Activated CD8-positive, alpha-beta memory T cell treated with anti-CD3 and anti-CD28 coated beads for 24 hours (primary cell): Measurements from ENCODE around the gene DLGAP3.
"Not testable (repeated sequence)": the region's sequence is repeated elsewhere in the genome, so short reads cannot be mapped to it uniquely, and the experiment has no call there.

Experiments
- DNase-seq: peaks from one replicate; pipeline ENCODE4 v3.0.0-alpha.2; 2020

DLGAP3 gene, protein sequence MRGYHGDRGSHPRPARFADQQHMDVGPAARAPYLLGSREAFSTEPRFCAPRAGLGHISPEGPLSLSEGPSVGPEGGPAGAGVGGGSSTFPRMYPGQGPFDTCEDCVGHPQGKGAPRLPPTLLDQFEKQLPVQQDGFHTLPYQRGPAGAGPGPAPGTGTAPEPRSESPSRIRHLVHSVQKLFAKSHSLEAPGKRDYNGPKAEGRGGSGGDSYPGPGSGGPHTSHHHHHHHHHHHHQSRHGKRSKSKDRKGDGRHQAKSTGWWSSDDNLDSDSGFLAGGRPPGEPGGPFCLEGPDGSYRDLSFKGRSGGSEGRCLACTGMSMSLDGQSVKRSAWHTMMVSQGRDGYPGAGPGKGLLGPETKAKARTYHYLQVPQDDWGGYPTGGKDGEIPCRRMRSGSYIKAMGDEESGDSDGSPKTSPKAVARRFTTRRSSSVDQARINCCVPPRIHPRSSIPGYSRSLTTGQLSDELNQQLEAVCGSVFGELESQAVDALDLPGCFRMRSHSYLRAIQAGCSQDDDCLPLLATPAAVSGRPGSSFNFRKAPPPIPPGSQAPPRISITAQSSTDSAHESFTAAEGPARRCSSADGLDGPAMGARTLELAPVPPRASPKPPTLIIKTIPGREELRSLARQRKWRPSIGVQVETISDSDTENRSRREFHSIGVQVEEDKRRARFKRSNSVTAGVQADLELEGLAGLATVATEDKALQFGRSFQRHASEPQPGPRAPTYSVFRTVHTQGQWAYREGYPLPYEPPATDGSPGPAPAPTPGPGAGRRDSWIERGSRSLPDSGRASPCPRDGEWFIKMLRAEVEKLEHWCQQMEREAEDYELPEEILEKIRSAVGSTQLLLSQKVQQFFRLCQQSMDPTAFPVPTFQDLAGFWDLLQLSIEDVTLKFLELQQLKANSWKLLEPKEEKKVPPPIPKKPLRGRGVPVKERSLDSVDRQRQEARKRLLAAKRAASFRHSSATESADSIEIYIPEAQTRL

GRCh38 chr1:34929497-34929852 lies at the start of gene DLGAP3:
TSS of gene DLGAP3 (minus strand) at chr1:34929650. CDS start at chr1:34905383, 24,267 bp downstream.
- DNase-seq = no peak

DNA sequence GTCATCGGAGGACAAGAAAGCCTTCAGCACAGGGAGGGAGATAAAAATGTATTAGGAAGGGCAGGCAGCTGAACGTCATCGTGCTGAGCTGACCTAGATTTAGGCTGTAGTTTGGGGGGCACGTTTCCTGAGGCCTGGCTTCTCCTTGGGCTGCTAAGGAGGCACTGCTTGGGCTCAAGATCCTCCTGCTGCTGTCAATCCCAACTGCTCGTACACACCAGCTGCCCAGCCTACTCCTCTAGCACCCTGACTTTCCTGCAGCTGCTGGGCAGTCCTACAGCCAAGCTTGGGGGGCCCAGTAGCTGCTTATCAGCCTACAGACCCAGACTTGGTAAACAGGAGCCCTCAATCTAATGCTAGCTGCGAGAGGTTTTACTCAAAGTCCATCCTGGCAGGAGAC lies 49.5 kb upstream of the DLGAP3 start:
- DNase-seq = no peak

DNA sequence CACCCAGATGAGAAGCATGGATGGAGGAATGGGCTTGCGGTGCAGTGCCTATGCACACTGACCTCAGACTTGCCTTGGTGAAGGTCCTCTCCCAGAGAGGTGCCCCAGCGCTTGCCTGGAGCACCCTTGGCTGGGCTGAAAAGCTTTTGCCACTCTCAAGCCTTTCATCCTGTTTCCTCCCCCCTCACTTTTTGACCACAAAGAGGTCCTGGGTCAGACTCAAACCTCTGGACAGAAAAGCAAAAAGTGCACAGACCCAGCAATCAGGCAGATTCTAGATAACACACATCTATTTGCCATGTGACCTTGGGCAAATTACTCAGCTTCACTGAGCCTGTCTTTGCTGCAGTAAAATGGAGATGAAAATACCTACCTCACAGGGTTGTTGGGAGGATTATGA lies 48.4 kb upstream of the DLGAP3 start:
- no peak for DNase-seq

GRCh38 chr1:34977210-34977471 lies 47.7 kb upstream of the DLGAP3 start:
- DNase-seq = no peak

DNA sequence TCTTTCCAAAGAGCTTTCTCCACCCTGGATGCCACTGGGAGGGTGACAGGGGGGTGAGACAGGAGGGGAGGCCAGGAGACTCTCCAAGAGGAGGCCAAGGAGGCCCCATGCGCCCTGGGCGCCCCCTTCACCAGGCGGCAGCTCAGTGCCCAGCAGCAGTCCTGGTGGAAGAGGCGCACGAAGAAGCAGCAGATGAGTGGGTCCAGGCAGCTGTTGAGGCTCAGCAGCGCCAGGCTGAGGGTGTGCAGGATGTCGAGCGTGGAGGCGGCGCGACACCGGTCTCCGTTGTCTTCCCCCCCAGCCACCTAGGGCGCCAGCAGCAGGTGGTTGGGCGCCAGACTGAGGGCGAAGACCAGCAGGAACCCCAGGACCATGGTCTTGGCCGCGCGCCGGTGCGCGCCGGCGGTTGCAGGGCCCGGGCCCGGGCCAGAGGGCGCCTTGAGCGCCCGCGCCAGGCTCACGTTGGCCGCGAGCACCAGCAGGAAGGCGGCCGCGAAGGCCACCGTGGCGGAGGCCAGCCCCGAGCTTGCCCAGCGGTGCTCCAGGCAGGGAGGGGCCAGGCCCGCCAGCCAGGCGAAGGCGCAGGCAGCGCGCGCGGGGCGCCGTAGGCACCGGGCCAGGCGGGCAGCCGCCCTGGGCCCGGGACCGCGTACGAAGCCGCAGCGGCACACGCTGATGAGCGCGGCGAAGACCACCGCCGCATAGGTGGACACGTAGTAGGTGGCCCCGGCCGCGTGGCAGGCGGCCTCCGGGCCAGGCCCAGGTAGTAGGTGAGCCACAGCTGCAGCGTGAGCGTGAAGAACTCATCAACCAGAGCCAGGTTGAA lies 47.1 kb upstream of the DLGAP3 start:
- no peak for DNase-seq

GRCh38 chr1:34975771-34976170 lies 46.3 kb upstream of the DLGAP3 start:
- no peak for DNase-seq

- no peak for DNase-seq
Measured at GRCh38 chr1:34975338-34975737, 45.9 kb upstream of the DLGAP3 start.

- no peak for DNase-seq
Measured at GRCh38 chr1:34974626-34975025, 45.2 kb upstream of the DLGAP3 start.

- DNase-seq = no peak
Measured at GRCh38 chr1:34973326-34973725, 43.9 kb upstream of the DLGAP3 start.

DNA sequence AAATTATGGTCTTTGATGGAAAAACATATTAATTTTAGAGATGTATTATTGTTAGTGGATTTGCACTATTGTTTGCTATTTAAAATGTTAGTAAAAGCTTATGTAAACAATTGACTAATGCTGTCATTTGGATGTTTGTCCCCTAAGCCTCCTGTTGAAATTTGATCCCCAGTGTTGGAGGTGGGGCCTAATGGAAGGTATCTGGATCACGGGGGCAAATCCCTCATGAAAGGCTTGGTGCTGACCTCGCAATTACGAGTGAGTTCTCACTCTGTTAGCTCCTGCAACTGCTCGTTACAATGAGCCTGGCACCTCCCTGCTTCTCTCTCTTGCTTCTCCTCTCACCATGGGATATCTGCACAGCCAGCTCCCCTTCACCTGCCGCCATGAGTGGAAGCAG lies 41.4 kb upstream of the DLGAP3 start:
- DNase-seq = no peak

DNA sequence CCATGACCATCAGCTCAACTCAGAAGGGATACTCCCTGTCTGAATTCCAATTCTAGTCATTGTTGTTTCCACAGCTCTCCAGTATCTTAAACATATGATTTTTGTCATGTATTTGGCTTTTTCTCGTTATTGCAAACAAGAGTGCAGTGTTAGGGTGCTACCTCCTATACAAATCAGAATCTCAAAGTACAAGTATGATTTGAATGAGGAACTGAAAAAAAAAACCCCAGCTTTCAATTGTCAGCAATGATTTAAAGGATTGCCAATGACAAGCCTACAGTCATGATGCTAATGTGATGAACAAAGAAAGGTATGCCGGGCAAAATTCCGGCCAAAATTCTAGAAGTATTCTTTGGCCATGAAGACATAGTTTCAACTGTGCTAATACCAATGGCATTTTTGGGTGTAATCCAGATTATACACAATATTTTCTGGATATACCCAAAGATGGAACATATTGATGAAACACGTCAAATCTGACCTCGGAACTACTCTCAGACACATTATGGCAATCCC lies 40.8 kb upstream of the DLGAP3 start:
- no peak for DNase-seq

GRCh38 chr1:34968297-34968696 lies 38.8 kb upstream of the DLGAP3 start:
- DNase-seq = not testable (repeated sequence)

- not testable (repeated sequence) for DNase-seq
Measured at GRCh38 chr1:34967672-34968071, 38.2 kb upstream of the DLGAP3 start.

DNA sequence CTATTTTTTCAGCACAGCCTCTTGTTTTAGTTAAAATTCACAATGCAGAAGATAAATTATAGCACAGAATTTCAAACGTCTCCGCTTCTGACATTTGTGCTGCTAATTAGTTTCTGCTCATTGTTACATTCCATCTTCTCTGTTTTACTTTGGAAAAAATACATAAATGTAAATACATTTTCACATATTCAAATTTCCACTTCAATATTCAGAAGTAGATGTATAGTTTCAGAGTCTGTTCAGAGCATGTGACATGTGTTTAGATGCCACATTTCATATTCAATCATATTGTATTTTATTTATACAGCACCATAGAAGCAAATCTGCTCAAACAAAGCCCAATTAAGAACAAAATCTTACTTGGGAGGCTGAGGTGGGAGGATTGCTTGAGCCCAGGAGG lies 36.1 kb upstream of the DLGAP3 start:
- no peak for DNase-seq

- no peak for DNase-seq
Measured at GRCh38 chr1:34950428-34950827, 21.0 kb upstream of the DLGAP3 start.

DNA sequence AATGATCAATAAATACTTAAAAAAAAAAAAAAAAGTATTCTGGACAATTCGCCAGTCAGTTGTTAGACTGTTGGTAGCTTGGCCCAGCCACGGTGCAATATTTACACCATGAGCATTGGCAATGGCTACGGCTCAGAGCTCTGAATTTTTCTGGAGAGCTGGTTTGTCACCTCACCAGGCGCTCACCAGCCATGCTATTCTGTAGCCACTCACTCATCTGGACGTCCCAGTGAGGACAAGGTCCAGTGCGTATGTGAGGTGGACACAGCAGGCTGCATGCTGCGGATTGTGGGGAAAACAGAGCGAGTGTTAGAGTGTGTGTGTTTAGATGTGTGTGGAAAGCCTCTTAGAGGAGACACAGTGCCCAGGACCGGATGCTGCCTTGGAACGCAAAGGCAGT lies 19.3 kb upstream of the DLGAP3 start:
- DNase-seq = not testable (repeated sequence)

DNA sequence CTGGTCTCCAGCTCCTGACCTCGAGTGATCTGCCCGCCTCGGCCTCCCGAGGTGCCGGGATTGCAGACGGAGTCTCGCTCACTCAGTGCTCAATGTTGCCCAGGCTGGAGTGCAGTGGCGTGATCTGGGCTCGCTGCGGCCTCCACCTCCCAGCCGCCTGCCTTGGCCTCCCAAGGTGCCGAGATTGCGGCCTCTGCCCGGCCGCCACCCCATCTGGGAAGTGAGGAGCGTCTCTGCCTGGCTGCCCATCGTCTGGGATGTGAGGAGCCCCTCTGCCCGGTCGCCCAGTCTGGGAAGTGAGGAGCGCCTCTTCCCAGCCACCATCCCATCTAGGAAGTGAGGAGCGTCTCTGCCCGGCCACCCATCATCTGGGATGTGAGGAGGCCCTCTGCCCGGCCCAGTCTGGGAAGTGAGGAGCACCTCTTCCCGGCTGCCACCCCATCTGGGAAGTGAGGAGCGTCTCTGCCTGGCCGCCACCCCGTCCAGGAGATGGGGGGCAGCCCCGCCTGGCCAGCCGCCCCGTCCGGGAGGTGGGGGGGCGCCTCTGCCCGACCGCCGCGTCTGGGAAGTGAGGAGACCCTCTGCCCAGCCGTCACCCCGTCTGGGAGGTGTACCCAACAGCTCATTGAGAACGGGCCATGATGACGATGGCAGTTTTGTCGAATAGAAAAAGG lies 18.3 kb upstream of the DLGAP3 start:
- not testable (repeated sequence) for DNase-seq

- no peak for DNase-seq
Measured at GRCh38 chr1:34946211-34946610, 16.8 kb upstream of the DLGAP3 start.

- not testable (repeated sequence) for DNase-seq
Measured at GRCh38 chr1:34941798-34942197, 12.3 kb upstream of the DLGAP3 start.

DNA sequence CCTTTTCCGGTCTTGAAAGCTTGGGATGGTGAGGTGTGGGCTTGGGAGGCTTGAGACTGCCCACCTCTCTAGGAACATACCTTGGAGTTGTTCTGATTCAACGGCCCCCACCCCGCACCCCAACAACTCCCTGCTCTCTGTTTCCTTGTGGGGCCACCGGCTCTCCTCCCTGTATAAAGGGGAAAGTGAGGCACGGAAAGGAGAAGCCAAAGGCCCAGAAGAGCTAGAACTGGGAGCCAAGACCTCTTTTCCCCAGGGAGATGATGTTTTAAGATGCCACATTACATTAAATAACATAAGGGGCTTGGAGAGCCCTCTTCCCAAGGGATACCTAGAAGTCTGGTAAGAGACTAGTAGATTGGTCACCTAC lies 1.2 kb upstream of the DLGAP3 start:
- no peak for DNase-seq

DNA sequence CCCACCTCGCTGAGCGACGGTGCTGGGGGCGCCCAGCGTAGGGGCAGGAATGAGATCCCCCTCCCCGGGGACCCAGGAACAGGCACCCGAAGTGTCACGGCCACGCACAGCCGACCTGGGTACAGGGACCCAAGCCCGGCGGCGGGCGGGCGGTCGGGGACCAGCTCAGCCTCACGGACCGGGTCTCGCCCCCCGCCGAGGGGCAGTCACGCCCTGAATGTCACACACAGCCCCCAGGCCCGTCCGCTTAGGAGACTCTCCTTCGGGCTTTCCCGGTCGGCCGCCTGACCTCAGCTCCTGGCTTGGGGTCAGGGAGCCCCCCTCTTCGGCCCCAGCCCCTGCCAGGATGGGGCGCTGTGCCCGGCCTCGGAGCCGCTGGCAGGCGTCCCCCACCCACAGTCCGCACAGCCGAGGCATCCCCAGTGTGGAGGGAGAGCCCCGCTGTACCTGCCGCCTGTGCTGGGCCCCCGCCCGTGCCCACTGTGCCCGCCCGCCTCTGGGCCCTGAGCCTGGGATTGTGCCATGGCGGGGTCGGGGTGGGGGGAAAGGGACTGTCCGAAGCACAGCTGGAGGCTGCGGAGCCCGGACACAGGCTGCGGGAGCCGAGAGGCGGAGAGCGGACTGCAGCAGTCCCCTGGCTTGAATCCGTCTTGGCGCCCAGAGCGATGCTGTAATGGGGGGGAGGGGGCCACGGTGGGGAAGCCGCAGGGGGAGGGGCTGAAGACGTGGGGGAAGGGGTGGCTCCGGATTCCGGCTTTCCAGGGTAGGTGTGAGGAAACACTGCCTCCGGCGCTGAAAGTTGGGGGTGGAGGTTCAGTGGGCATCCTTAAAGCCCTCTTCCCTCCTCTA lies 627 bp upstream of the DLGAP3 start:
- DNase-seq = no peak
